HPDE6-E6E7 (cell line): ENCODE data around the gene NFE2L2.
"Not testable (repeated sequence)": the region's sequence is repeated elsewhere in the genome, so short reads cannot be mapped to it uniquely, and the experiment has no call there.

Experiments used
- DNase-seq: peaks from one replicate; pipeline ENCODE4 v3.0.0; 2011; ENCODE audit warnings: missing footprints; ENCODE audit errors: extremely low spot score

The NFE2L2 gene

GRCh38 chr2:177195194-177195593, 69.3 kb downstream of the NFE2L2 start:
- no peak for DNase-seq

- no peak for DNase-seq
Measured at GRCh38 chr2:177193240-177193639, 71.3 kb downstream of the NFE2L2 start.

GRCh38 chr2:177192788-177193187, 71.7 kb downstream of the NFE2L2 start:
- DNase-seq: no peak

DNA sequence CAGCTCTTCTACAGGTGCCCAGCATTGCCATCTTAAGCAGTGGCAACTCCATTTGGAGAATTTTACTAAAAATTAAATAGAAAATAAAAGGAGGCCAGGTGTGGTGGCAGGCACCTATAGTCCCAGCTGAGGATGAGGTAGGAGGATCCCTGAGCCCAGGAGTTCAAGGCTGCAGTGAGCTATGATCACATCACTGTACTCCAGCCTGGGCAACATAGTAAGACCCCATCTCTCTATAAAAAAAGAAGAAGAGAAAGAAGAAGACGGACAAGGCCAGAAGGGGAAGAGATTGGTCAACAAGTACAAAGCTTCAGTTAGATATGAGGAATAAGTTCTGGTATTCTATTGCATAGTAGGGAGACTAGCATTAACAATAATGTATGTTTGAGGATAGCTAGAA, 73.6 kb downstream of the NFE2L2 start:
- no peak for DNase-seq

GRCh38 chr2:177188482-177189469, 75.8 kb downstream of the NFE2L2 start:
- DNase-seq: no peak

- DNase-seq: no peak
Measured at GRCh38 chr2:177187631-177188312, 76.8 kb downstream of the NFE2L2 start.

DNA sequence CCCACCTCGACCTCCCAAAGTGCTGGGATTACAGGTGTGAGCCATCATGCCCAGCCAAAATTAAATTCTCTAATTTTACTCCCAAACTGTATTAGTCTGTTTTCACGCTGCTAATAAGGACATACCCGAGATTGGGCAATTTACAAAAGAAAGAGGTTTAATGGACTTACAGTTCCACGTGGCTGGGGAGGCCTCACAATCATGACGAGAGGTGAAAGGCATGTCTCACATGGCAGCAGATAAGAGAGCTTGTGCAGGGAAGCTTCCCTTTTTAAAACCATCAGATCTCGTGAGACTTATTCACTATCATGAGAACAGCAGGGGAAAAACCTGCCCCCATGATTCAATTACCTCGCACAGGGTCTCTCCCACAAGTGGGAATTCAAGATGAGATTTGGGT, 78.5 kb downstream of the NFE2L2 start:
- not testable (repeated sequence) for DNase-seq

- DNase-seq: no peak
Measured at GRCh38 chr2:177184606-177185005, 79.9 kb downstream of the NFE2L2 start.

- no peak for DNase-seq
Measured at GRCh38 chr2:177183860-177184259, 80.7 kb downstream of the NFE2L2 start.
